Suprapubic skin (tissue), 3 donors: ENCODE results near the gene FXR2.

Experiments
- EP300 ChIP-seq: sonication (generic); formaldehyde crosslinking; IDR thresholded peaks from one replicate; pipeline ENCODE4 v1.6.1; 2017; ENCODE audit warnings: antibody characterized with exemption
- POLR2A ChIP-seq, 2 donors: fragments of 450-650 bp; IDR thresholded peaks; one replicate each; pipeline ENCODE4 v1.6.1; 2017; ENCODE audit warnings: antibody characterized with exemption in 2 of 2, mild to moderate bottlenecking in 2 of 2, moderate library complexity in 2 of 2
- TF ChIP-seq, protein P1 (sequence below), 2 donors: fragments of 200-600 bp in 1 of 2; fragments of 450-650 bp in 1 of 2; sonication (generic) in 1 of 2; IDR thresholded peaks; one replicate each; pipeline ENCODE4 v1.5.1; 2016 to 2019; ENCODE audit warnings: antibody characterized with exemption in 2 of 2, mild to moderate bottlenecking in 1 of 2, moderate library complexity in 1 of 2

DNA sequence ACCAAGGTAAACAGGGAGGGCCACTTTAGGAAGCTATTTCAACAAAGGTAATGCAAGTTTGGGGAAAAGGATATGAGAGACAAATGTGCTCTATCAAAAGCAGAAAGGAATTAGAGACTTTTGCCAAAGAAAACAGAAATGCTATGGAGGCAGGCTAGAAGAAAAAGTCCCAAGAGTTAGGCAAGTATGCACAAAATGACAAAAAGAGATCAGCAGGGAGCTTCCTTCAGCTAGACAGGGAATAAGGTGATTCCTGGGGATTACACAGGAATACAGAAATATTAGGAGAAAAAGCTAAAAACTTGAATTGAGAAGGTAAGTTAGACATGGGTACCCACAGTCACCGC lies 2.4 kb downstream of the FXR2 start:
- TF ChIP-seq EP300 (no peak), POLR2A (IDR thresholded peaks at IDR 0.05) (no peak)
- TF ChIP-seq, protein P1, sequence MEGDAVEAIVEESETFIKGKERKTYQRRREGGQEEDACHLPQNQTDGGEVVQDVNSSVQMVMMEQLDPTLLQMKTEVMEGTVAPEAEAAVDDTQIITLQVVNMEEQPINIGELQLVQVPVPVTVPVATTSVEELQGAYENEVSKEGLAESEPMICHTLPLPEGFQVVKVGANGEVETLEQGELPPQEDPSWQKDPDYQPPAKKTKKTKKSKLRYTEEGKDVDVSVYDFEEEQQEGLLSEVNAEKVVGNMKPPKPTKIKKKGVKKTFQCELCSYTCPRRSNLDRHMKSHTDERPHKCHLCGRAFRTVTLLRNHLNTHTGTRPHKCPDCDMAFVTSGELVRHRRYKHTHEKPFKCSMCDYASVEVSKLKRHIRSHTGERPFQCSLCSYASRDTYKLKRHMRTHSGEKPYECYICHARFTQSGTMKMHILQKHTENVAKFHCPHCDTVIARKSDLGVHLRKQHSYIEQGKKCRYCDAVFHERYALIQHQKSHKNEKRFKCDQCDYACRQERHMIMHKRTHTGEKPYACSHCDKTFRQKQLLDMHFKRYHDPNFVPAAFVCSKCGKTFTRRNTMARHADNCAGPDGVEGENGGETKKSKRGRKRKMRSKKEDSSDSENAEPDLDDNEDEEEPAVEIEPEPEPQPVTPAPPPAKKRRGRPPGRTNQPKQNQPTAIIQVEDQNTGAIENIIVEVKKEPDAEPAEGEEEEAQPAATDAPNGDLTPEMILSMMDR (IDR thresholded peaks at IDR 0.05) = no peak
